ENCODE measurements around the gene RSRC1.

The RSRC1 gene

GRCh38 chr3:158185711-158186110 lies 75.8 kb downstream of the RSRC1 start:
- no CpG with 5 or more reads among the region's 1 CpG for WGBS (ENCODE audit: insufficient coverage)
- no peaks in the 10 kb centered on the region for H3K4me1 ChIP-seq (ENCODE audit: control extremely low read depth in 1 of 4, control insufficient read depth in 4 of 4, insufficient read depth in 4 of 4, low read length in 3 of 4)
- H3K4me3 ChIP-seq (ENCODE audit: control insufficient read depth in 1 of 7, extremely low read depth in 1 of 7, insufficient read depth in 4 of 7, low read depth in 2 of 7, low read length in 6 of 7) = no peak overlapping the region
- ChIA-PET POLR2A (no interaction called here), CTCF (interaction anchor here (0.6 kb wide), 1 partner anchor 38 kb away, joined by 3 read pairs; no protein-coding TSS in a partner anchor)
- H3K27ac ChIP-seq (ENCODE audit: insufficient read depth in 1 of 2, low read depth in 1 of 2, low read length in 2 of 2, poor library complexity in 1 of 2, severe bottlenecking in 2 of 2) = no peak overlapping the region
- peaks cover 0 to 2% (median 0%) of the 10 kb centered on the region in 5 experiments for H3K9me3 ChIP-seq (ENCODE audit: control extremely low read depth in 1 of 5, control insufficient read depth in 4 of 5, insufficient read depth in 2 of 5, low read depth in 1 of 5, low read length in 4 of 5)
- H3K36me3 ChIP-seq (ENCODE audit: control insufficient read depth in 4 of 4, insufficient read depth in 4 of 4, low read length in 3 of 4) = no peaks in the 10 kb centered on the region
- DNase-seq = no peak
- no peaks in the 10 kb centered on the region for H3K27me3 ChIP-seq (replicated peaks in 2 of 5; ENCODE audit: control insufficient read depth in 4 of 5, insufficient read depth in 5 of 5, low read length in 4 of 5)

GRCh38 chr3:158200955-158201354 lies 91.1 kb downstream of the RSRC1 start:
- POLR2A ChIA-PET = no interaction called here
- DNase-seq = peak; percentile 24 to 74 (median 61)
- Histone ChIP-seq H3K9me3 (ENCODE audit: control extremely low read depth in 1 of 5, control insufficient read depth in 4 of 5, insufficient read depth in 2 of 5, low read depth in 1 of 5, low read length in 4 of 5) (peaks cover 0 to 27% (median 8%) of the 10 kb centered on the region in 5 experiments), H3K4me1 (ENCODE audit: control extremely low read depth in 1 of 4, control insufficient read depth in 4 of 4, insufficient read depth in 4 of 4, low read length in 3 of 4) (no peaks in the 10 kb centered on the region), H3K36me3 (ENCODE audit: control insufficient read depth in 4 of 4, insufficient read depth in 4 of 4, low read length in 3 of 4) (peaks cover 2 to 7% (median 5%) of the 10 kb centered on the region in 4 experiments), H3K4me3 (ENCODE audit: control insufficient read depth in 1 of 7, extremely low read depth in 1 of 7, insufficient read depth in 4 of 7, low read depth in 2 of 7, low read length in 6 of 7) (no peak overlapping the region), H3K27ac (ENCODE audit: insufficient read depth in 1 of 2, low read depth in 1 of 2, low read length in 2 of 2, poor library complexity in 1 of 2, severe bottlenecking in 2 of 2) (no peak overlapping the region), H3K27me3 (replicated peaks in 2 of 5; ENCODE audit: control insufficient read depth in 4 of 5, insufficient read depth in 5 of 5, low read length in 4 of 5) (no peaks in the 10 kb centered on the region)
- CTCF ChIA-PET = no interaction called here

GRCh38 chr3:158205324-158205723 lies 95.4 kb downstream of the RSRC1 start:
- no peak overlapping the region for H3K27ac ChIP-seq (ENCODE audit: insufficient read depth in 1 of 2, low read depth in 1 of 2, low read length in 2 of 2, poor library complexity in 1 of 2, severe bottlenecking in 2 of 2)
- peaks cover 3 to 6% (median 4%) of the 10 kb centered on the region in 4 experiments for H3K36me3 ChIP-seq (ENCODE audit: control insufficient read depth in 4 of 4, insufficient read depth in 4 of 4, low read length in 3 of 4)
- no peaks in the 10 kb centered on the region for H3K27me3 ChIP-seq (replicated peaks in 2 of 5; ENCODE audit: control insufficient read depth in 4 of 5, insufficient read depth in 5 of 5, low read length in 4 of 5)
- WGBS (ENCODE audit: insufficient coverage) = 50% methylated on average over 2 of the region's 2 CpGs
- no peak for DNase-seq
- peaks cover 0 to 16% (median 2%) of the 10 kb centered on the region in 5 experiments for H3K9me3 ChIP-seq (ENCODE audit: control extremely low read depth in 1 of 5, control insufficient read depth in 4 of 5, insufficient read depth in 2 of 5, low read depth in 1 of 5, low read length in 4 of 5)
- CTCF ChIA-PET = no interaction called here
- POLR2A ChIA-PET = no interaction called here
- no peaks in the 10 kb centered on the region for H3K4me1 ChIP-seq (ENCODE audit: control extremely low read depth in 1 of 4, control insufficient read depth in 4 of 4, insufficient read depth in 4 of 4, low read length in 3 of 4)
- no peak overlapping the region for H3K4me3 ChIP-seq (ENCODE audit: control insufficient read depth in 1 of 7, extremely low read depth in 1 of 7, insufficient read depth in 4 of 7, low read depth in 2 of 7, low read length in 6 of 7)

- Histone ChIP-seq H3K4me3 (ENCODE audit: control insufficient read depth in 1 of 7, extremely low read depth in 1 of 7, insufficient read depth in 4 of 7, low read depth in 2 of 7, low read length in 6 of 7) (no peak overlapping the region), H3K27ac (ENCODE audit: insufficient read depth in 1 of 2, low read depth in 1 of 2, low read length in 2 of 2, poor library complexity in 1 of 2, severe bottlenecking in 2 of 2) (no peak overlapping the region), H3K27me3 (replicated peaks in 2 of 5; ENCODE audit: control insufficient read depth in 4 of 5, insufficient read depth in 5 of 5, low read length in 4 of 5) (no peaks in the 10 kb centered on the region), H3K9me3 (ENCODE audit: control extremely low read depth in 1 of 5, control insufficient read depth in 4 of 5, insufficient read depth in 2 of 5, low read depth in 1 of 5, low read length in 4 of 5) (peaks cover 0 to 13% (median 0%) of the 10 kb centered on the region in 5 experiments), H3K36me3 (ENCODE audit: control insufficient read depth in 4 of 4, insufficient read depth in 4 of 4, low read length in 3 of 4) (peaks cover 4 to 7% (median 6%) of the 10 kb centered on the region in 4 experiments), H3K4me1 (ENCODE audit: control extremely low read depth in 1 of 4, control insufficient read depth in 4 of 4, insufficient read depth in 4 of 4, low read length in 3 of 4) (no peaks in the 10 kb centered on the region)
- ChIA-PET POLR2A (no interaction called here), CTCF (no interaction called here)
- no peak for DNase-seq
- WGBS (ENCODE audit: insufficient coverage) = 100% methylated on average over 2 of the region's 2 CpGs
Observed at GRCh38 chr3:158205994-158206393, 96.1 kb downstream of the RSRC1 start.

- Histone ChIP-seq H3K9me3 (ENCODE audit: control extremely low read depth in 1 of 5, control insufficient read depth in 4 of 5, insufficient read depth in 2 of 5, low read depth in 1 of 5, low read length in 4 of 5) (peaks cover 0 to 2% (median 0%) of the 10 kb centered on the region in 5 experiments), H3K36me3 (ENCODE audit: control insufficient read depth in 4 of 4, insufficient read depth in 4 of 4, low read length in 3 of 4) (peaks cover 0 to 7% (median 4%) of the 10 kb centered on the region in 4 experiments), H3K4me1 (ENCODE audit: control extremely low read depth in 1 of 4, control insufficient read depth in 4 of 4, insufficient read depth in 4 of 4, low read length in 3 of 4) (no peaks in the 10 kb centered on the region), H3K27ac (ENCODE audit: insufficient read depth in 1 of 2, low read depth in 1 of 2, low read length in 2 of 2, poor library complexity in 1 of 2, severe bottlenecking in 2 of 2) (no peak overlapping the region), H3K27me3 (replicated peaks in 2 of 5; ENCODE audit: control insufficient read depth in 4 of 5, insufficient read depth in 5 of 5, low read length in 4 of 5) (no peaks in the 10 kb centered on the region), H3K4me3 (ENCODE audit: control insufficient read depth in 1 of 7, extremely low read depth in 1 of 7, insufficient read depth in 4 of 7, low read depth in 2 of 7, low read length in 6 of 7) (no peak overlapping the region)
- 100% methylated on average over 3 of the region's 4 CpGs for WGBS (ENCODE audit: insufficient coverage)
- no peak for DNase-seq
- POLR2A ChIA-PET = interaction anchor here (0.6 kb wide), 1 partner anchor 92 kb away, joined by 5 read pairs; no protein-coding TSS in a partner anchor
- CTCF ChIA-PET = no interaction called here
Observed at GRCh38 chr3:158210067-158210466, 100.2 kb downstream of the RSRC1 start.

- DNase-seq = no peak
- peaks cover 0 to 11% (median 4%) of the 10 kb centered on the region in 4 experiments for H3K36me3 ChIP-seq (ENCODE audit: control insufficient read depth in 4 of 4, insufficient read depth in 4 of 4, low read length in 3 of 4)
- no peaks in the 10 kb centered on the region for H3K27me3 ChIP-seq (replicated peaks in 2 of 5; ENCODE audit: control insufficient read depth in 4 of 5, insufficient read depth in 5 of 5, low read length in 4 of 5)
- no peaks in the 10 kb centered on the region for H3K4me1 ChIP-seq (ENCODE audit: control extremely low read depth in 1 of 4, control insufficient read depth in 4 of 4, insufficient read depth in 4 of 4, low read length in 3 of 4)
- H3K9me3 ChIP-seq (ENCODE audit: control extremely low read depth in 1 of 5, control insufficient read depth in 4 of 5, insufficient read depth in 2 of 5, low read depth in 1 of 5, low read length in 4 of 5) = peaks cover 0 to 2% (median 0%) of the 10 kb centered on the region in 5 experiments
- H3K4me3 ChIP-seq (ENCODE audit: control insufficient read depth in 1 of 7, extremely low read depth in 1 of 7, insufficient read depth in 4 of 7, low read depth in 2 of 7, low read length in 6 of 7) = no peak overlapping the region
- CTCF ChIA-PET = no interaction called here
- POLR2A ChIA-PET = no interaction called here
- H3K27ac ChIP-seq (ENCODE audit: insufficient read depth in 1 of 2, low read depth in 1 of 2, low read length in 2 of 2, poor library complexity in 1 of 2, severe bottlenecking in 2 of 2) = no peak overlapping the region
Observed at GRCh38 chr3:158213461-158213860, 103.6 kb downstream of the RSRC1 start.

GRCh38 chr3:158217992-158218391 lies 108.1 kb downstream of the RSRC1 start:
- Histone ChIP-seq H3K4me1 (ENCODE audit: control extremely low read depth in 1 of 4, control insufficient read depth in 4 of 4, insufficient read depth in 4 of 4, low read length in 3 of 4) (no peaks in the 10 kb centered on the region), H3K4me3 (ENCODE audit: control insufficient read depth in 1 of 7, extremely low read depth in 1 of 7, insufficient read depth in 4 of 7, low read depth in 2 of 7, low read length in 6 of 7) (no peak overlapping the region), H3K36me3 (ENCODE audit: control insufficient read depth in 4 of 4, insufficient read depth in 4 of 4, low read length in 3 of 4) (peaks cover 0 to 4% (median 2%) of the 10 kb centered on the region in 4 experiments), H3K27me3 (replicated peaks in 2 of 5; ENCODE audit: control insufficient read depth in 4 of 5, insufficient read depth in 5 of 5, low read length in 4 of 5) (no peaks in the 10 kb centered on the region), H3K27ac (ENCODE audit: insufficient read depth in 1 of 2, low read depth in 1 of 2, low read length in 2 of 2, poor library complexity in 1 of 2, severe bottlenecking in 2 of 2) (no peak overlapping the region), H3K9me3 (ENCODE audit: control extremely low read depth in 1 of 5, control insufficient read depth in 4 of 5, insufficient read depth in 2 of 5, low read depth in 1 of 5, low read length in 4 of 5) (peaks cover 0 to 2% (median 0%) of the 10 kb centered on the region in 5 experiments)
- DNase-seq = no peak
- ChIA-PET POLR2A (no interaction called here), CTCF (no interaction called here)
- WGBS (ENCODE audit: insufficient coverage) = 100% methylated on average over 3 of the region's 3 CpGs
